Neural cell (in vitro differentiated cells): ENCODE results near the gene TXLNG.

Experiments
- EP300 ChIP-seq: fragments of 450-650 bp; conservative IDR thresholded peaks from 2 replicates; pipeline ENCODE4 v1.6.1; 2014; ENCODE audit warnings: antibody characterized with exemption, mild to moderate bottlenecking, moderate library complexity; ENCODE audit not compliant: poor library complexity, severe bottlenecking
- EZH2 ChIP-seq: fragments of 200-600, 300-800 bp; shearing (Covaris generic), sonication (generic); IDR thresholded peaks from 2 replicates; pipeline ENCODE4 v1.6.1; 2014; ENCODE audit warnings: antibody characterized with exemption, low read length, borderline replicate concordance, mild to moderate bottlenecking; ENCODE audit not compliant: insufficient read depth, poor library complexity, severe bottlenecking
- SMC3 ChIP-seq: fragments of 450-650 bp; conservative IDR thresholded peaks from 2 replicates; pipeline ENCODE4 v1.6.1; 2014; ENCODE audit warnings: antibody characterized with exemption, mild to moderate bottlenecking, moderate library complexity; ENCODE audit not compliant: poor library complexity
- TF ChIP-seq, protein P1 (sequence below): fragments of 450-650 bp; IDR thresholded peaks from 2 replicates; pipeline ENCODE4 v1.5.1; 2014; ENCODE audit warnings: antibody characterized with exemption, mild to moderate bottlenecking, moderate library complexity; ENCODE audit not compliant: poor library complexity, severe bottlenecking

DNA sequence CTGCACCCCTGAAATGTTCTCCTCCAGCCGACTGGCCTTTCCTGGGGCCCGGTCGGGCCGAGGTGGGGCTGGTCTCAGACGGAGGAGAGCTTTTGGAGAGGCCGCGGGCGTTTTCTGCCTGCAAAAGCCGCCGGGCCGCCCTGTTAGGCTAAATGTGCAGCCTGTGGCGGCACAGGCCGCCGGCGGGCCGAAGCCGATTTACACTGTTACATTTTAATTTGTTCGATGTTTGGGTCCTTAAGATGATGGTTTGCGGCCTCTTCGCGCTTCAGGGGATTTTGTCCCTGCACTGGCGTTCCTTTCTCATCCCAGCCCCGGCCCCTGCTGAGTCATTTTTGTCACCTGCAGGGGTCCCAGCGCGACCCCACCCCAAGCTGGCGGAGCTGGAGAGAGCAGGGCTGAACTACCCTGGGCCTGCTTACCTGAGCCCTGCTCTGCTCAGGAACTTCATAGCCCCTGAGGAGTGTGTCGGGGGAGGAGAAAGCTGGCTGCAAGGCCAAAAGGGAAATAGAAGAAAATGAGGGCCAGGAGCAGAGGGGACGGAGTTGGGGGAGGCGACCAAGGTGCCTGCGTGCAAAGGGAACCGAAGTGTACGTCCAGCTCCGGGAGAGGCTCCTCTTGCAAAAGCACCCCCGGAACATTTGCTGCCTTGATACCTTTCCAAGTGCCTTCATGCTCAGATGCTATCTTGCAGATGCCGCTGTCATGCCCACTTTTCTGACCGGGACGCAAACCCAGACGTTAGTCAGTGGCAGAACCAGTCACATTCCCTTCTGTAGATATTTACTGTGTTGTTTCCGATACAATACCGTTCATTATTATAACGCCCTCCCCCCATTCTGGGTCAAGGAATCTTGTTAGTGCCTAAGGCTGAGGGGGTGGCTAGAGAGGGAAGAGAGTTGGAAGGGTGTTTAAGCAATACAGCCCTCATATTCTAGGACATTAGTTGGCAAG lies 84.9 kb downstream of the TXLNG start:
- TF ChIP-seq EZH2: no peak
- TF ChIP-seq, protein P1, sequence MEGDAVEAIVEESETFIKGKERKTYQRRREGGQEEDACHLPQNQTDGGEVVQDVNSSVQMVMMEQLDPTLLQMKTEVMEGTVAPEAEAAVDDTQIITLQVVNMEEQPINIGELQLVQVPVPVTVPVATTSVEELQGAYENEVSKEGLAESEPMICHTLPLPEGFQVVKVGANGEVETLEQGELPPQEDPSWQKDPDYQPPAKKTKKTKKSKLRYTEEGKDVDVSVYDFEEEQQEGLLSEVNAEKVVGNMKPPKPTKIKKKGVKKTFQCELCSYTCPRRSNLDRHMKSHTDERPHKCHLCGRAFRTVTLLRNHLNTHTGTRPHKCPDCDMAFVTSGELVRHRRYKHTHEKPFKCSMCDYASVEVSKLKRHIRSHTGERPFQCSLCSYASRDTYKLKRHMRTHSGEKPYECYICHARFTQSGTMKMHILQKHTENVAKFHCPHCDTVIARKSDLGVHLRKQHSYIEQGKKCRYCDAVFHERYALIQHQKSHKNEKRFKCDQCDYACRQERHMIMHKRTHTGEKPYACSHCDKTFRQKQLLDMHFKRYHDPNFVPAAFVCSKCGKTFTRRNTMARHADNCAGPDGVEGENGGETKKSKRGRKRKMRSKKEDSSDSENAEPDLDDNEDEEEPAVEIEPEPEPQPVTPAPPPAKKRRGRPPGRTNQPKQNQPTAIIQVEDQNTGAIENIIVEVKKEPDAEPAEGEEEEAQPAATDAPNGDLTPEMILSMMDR: no peak
- no peak for TF ChIP-seq EP300
- TF ChIP-seq SMC3: no peak
